Ascending aorta (tissue), 2 donors: ENCODE measurements around the gene CP. TPM values are rescaled to one million over a fixed set of nuclear protein-coding genes. Genes with fewer than 3 reads are reported as not detected.
A peak's percentile ranks its signal among the peaks of the same experiment; 100 is the strongest.
"Not testable (repeated sequence)": the region's sequence is repeated elsewhere in the genome, so short reads cannot be mapped to it uniquely, and the experiment has no call there.

ENCODE experiments used
- DNase-seq, 2 donors: peaks; one replicate each; pipeline ENCODE4 v3.0.0-alpha.2; 2019; ENCODE audit warnings: low spot score in 2 of 2
- H3K27ac ChIP-seq, 2 donors: fragments of 200-600 bp; sonication (generic); one replicate each; pipeline ENCODE4 v1.5.1; 2016 to 2017; ENCODE audit warnings: mild to moderate bottlenecking in 1 of 2
- H3K27me3 ChIP-seq: fragments of 200-600 bp; sonication (generic); one replicate; pipeline ENCODE4 v1.5.1; 2017
- H3K36me3 ChIP-seq, 2 donors: fragments of 200-600 bp; sonication (generic); one replicate each; pipeline ENCODE4 v1.5.1; 2016
- H3K4me1 ChIP-seq, 2 donors: fragments of 200-600 bp; sonication (generic); one replicate each; pipeline ENCODE4 v1.5.1; 2016 to 2017; ENCODE audit warnings: mild to moderate bottlenecking in 1 of 2
- H3K4me3 ChIP-seq, 2 donors: fragments of 200-600 bp; sonication (generic); one replicate each; pipeline ENCODE4 v1.5.1; 2016 to 2017; ENCODE audit warnings: mild to moderate bottlenecking in 1 of 2
- H3K9me3 ChIP-seq, 2 donors: fragments of 200-600 bp; sonication (generic); one replicate each; pipeline ENCODE4 v1.5.1; 2016
- CTCF ChIP-seq, 3 experiments: fragments of 200-600 bp in 2 of 3; fragments of 450-650 bp in 1 of 3; sonication (generic) in 2 of 3; IDR thresholded peaks; one replicate each; pipeline ENCODE4 v1.5.1; 2016 to 2019; ENCODE audit warnings: antibody characterized with exemption in 3 of 3, mild to moderate bottlenecking in 1 of 3, moderate library complexity in 1 of 3
- intact Hi-C: fragments of 100-400 bp; cut with DNase I; formaldehyde crosslinking; loops from one replicate; pipeline ENCODE4 v1.15.1; 2023
- total RNA-seq: library from RNA; depleted of rRNA; stranded (reverse); fragments of >200 nt; gene quantifications from one replicate; pipeline ENCODE4 v1.1.0, GENCODE V29; 2016

CP gene
- total RNA-seq, 1 donor from 2014 or later, result 58.3 TPM

GRCh38 chr3:149226776-149227175, 5.1 kb upstream of the CP start:
- Histone ChIP-seq H3K27me3 (no peaks in the 10 kb centered on the region), H3K36me3 (no peaks in the 10 kb centered on the region), H3K4me1 (peaks cover 0 to 11% of the 10 kb centered on the region in 2 donors), H3K9me3 (no peaks in the 10 kb centered on the region), H3K4me3 (no peak overlapping the region), H3K27ac (no peak overlapping the region)
- no peak for TF ChIP-seq CTCF (IDR thresholded peaks at IDR 0.05)
- no peak for DNase-seq
- intact Hi-C loops, result no loop called here

GRCh38 chr3:149224736-149225594, 3.3 kb upstream of the CP start:
- Histone ChIP-seq H3K27me3 (no peaks in the 10 kb centered on the region), H3K4me1 (peaks cover 0 to 11% of the 10 kb centered on the region in 2 donors), H3K36me3 (no peaks in the 10 kb centered on the region), H3K4me3 (peak overlapping the region; percentile 39 to 66), H3K27ac (peak overlapping the region; percentile 77 to 85), H3K9me3 (no peaks in the 10 kb centered on the region)
- no peak for TF ChIP-seq CTCF (IDR thresholded peaks at IDR 0.05)
- intact Hi-C loops, result no loop called here
- no peak for DNase-seq

GRCh38 chr3:149223461-149223820, 1.8 kb upstream of the CP start:
- Histone ChIP-seq H3K27me3 (no peaks in the 10 kb centered on the region), H3K27ac (no peak overlapping the region), H3K36me3 (no peaks in the 10 kb centered on the region), H3K4me3 (no peak overlapping the region), H3K4me1 (peaks cover 0 to 11% of the 10 kb centered on the region in 2 donors), H3K9me3 (no peaks in the 10 kb centered on the region)
- TF ChIP-seq CTCF (IDR thresholded peaks at IDR 0.05), result no peak
- intact Hi-C loops, result no loop called here
- DNase-seq, result no peak

- H3K27me3 ChIP-seq, DNase-seq, H3K27ac ChIP-seq, H3K36me3 ChIP-seq, H3K4me1 ChIP-seq, H3K9me3 ChIP-seq, intact Hi-C loops: not testable (repeated sequence)
- H3K4me3 ChIP-seq, result peak overlapping the region in 1 of 2 donors; percentile 0
Measured at GRCh38 chr3:149219380-149220121, 2.1 kb downstream of the CP start.

- H3K27ac ChIP-seq, result no peak overlapping the region
- no peak for DNase-seq
- H3K4me1 ChIP-seq, result peaks cover 0 to 4% of the 10 kb centered on the region in 2 donors
- TF ChIP-seq CTCF (IDR thresholded peaks at IDR 0.05), result no peak
- no peaks in the 10 kb centered on the region for H3K36me3 ChIP-seq
- no peaks in the 10 kb centered on the region for H3K9me3 ChIP-seq
- intact Hi-C loops, result no loop called here
- no peak overlapping the region for H3K4me3 ChIP-seq
- H3K27me3 ChIP-seq, result no peaks in the 10 kb centered on the region
Measured at GRCh38 chr3:149217347-149217746, 4.3 kb downstream of the CP start.
